Measurements from ENCODE around the gene HOXA3.

Gene HOXA3

GRCh38 chr7:27189997-27190748, 37.8 kb upstream of the HOXA3 start:
- DNase-seq (ENCODE audit: low read depth in 1 of 2, low spot score in 1 of 2): no peak

GRCh38 chr7:27189295-27189996, 37.1 kb upstream of the HOXA3 start:
- DNase-seq (ENCODE audit: low read depth in 1 of 2, low spot score in 1 of 2): no peak

GRCh38 chr7:27188386-27189294, 36.3 kb upstream of the HOXA3 start:
- no peak for DNase-seq (ENCODE audit: low read depth in 1 of 2, low spot score in 1 of 2)

- DNase-seq (ENCODE audit: low read depth in 1 of 2, low spot score in 1 of 2): no peak
Measured at GRCh38 chr7:27187475-27188385, 35.3 kb upstream of the HOXA3 start.

GRCh38 chr7:27186668-27187474, 34.5 kb upstream of the HOXA3 start:
- DNase-seq (ENCODE audit: low read depth in 1 of 2, low spot score in 1 of 2): no peak

- DNase-seq (ENCODE audit: low read depth in 1 of 2, low spot score in 1 of 2): peak in 1 of 2 donors; percentile 0
Measured at GRCh38 chr7:27185854-27186667, 33.7 kb upstream of the HOXA3 start.

GRCh38 chr7:27185013-27185853, 32.9 kb upstream of the HOXA3 start, which contains the start of gene HOXA11:
HOXA11 (minus strand) TSS chr7:27185232; CDS start chr7:27185144, 88 bp downstream.
- DNase-seq (ENCODE audit: low read depth in 1 of 2, low spot score in 1 of 2): peak in 1 of 2 donors; percentile 1

GRCh38 chr7:27184337-27185012, 32.1 kb upstream of the HOXA3 start:
- DNase-seq (ENCODE audit: low read depth in 1 of 2, low spot score in 1 of 2): peak in 1 of 2 donors; percentile 3

- peak in 1 of 2 donors; percentile 0 for DNase-seq (ENCODE audit: low read depth in 1 of 2, low spot score in 1 of 2)
Measured at GRCh38 chr7:27183682-27184336, 31.4 kb upstream of the HOXA3 start.

- DNase-seq (ENCODE audit: low read depth in 1 of 2, low spot score in 1 of 2): no peak
Measured at GRCh38 chr7:27182861-27183681, 30.7 kb upstream of the HOXA3 start.

- DNase-seq (ENCODE audit: low read depth in 1 of 2, low spot score in 1 of 2): peak in 1 of 2 donors; percentile 1
Measured at GRCh38 chr7:27182285-27182841, 30.0 kb upstream of the HOXA3 start.

- no peak for DNase-seq (ENCODE audit: low read depth in 1 of 2, low spot score in 1 of 2)
Measured at GRCh38 chr7:27181795-27182275, 29.5 kb upstream of the HOXA3 start.

- no peak for DNase-seq (ENCODE audit: low read depth in 1 of 2, low spot score in 1 of 2)
Measured at GRCh38 chr7:27180431-27181420, 28.3 kb upstream of the HOXA3 start.
